Measurements from ENCODE around the gene AUP1.
"Not testable (repeated sequence)": the region's sequence is repeated elsewhere in the genome, so short reads cannot be mapped to it uniquely, and the experiment has no call there.

Gene AUP1, protein sequence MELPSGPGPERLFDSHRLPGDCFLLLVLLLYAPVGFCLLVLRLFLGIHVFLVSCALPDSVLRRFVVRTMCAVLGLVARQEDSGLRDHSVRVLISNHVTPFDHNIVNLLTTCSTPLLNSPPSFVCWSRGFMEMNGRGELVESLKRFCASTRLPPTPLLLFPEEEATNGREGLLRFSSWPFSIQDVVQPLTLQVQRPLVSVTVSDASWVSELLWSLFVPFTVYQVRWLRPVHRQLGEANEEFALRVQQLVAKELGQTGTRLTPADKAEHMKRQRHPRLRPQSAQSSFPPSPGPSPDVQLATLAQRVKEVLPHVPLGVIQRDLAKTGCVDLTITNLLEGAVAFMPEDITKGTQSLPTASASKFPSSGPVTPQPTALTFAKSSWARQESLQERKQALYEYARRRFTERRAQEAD

DNA sequence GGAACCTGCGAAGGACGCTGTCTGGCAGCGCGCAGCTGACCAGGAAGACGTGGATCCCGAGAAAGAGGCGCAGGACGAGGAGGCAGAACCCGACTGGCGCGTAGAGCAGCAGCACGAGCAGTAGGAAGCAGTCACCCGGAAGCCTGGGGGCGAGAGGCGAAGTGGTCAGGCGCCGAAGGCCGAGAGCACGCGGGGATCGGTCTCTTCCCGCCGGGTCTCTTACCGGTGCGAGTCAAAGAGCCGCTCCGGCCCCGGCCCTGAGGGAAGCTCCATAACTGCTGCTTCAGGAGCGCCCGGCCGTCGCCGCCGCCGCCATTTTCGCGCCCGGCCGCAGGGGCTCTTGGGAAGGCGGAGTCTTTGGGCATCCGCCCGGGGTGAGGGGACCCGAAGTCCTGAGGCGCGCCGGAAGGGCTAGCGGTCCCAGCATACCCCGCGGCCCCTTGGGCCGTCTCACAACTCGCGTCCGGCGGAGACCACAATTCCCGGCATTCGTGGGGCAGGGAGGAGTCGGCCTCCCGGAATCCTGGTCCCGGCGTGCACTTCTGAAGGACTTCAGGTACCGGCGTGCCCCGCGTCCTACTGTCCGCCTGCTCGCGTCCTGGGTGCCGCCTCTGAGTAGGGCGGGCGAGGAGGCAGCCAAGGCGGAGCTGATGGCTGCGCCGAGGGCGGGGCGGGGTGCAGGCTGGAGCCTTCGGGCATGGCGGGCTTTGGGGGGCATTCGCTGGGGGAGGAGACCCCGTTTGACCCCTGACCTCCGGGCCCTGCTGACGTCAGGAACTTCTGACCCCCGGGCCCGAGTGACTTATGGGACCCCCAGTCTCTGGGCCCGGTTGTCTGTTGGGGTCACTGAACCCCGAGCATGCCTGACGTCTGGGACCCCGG, at the start of gene AUP1, which contains the start of gene HTRA2:
Gene AUP1, minus strand, starts transcription at position 350 of the 882 bp plus-strand sequence. Its CDS starts 77 bp downstream, at position 273.
Gene HTRA2, plus strand, starts transcription at position 577 of the 882 bp plus-strand sequence. Its CDS starts 74 bp downstream, at position 651.
- peak; percentile 98 for DNase-seq

DNA sequence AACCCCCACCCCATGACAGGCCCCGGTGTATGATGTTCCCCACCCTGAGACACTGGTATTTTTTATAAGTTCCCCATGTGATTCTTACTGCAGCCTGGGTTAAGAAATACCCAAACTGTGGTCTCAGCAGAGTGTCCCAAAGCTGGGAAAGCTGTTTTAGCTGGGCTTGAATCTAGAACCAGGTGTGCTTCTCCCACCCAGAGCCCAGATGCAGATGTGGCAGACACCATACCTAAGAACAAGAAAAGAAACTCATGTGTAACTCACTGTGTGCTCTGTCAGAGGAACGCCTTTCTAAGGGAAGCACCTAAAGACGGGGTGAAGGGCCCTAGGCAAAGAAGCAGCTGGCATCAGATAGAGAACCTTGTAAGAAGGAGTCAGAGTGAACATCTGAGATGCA, 48.9 kb upstream of the AUP1 start:
- DNase-seq = no peak

DNA sequence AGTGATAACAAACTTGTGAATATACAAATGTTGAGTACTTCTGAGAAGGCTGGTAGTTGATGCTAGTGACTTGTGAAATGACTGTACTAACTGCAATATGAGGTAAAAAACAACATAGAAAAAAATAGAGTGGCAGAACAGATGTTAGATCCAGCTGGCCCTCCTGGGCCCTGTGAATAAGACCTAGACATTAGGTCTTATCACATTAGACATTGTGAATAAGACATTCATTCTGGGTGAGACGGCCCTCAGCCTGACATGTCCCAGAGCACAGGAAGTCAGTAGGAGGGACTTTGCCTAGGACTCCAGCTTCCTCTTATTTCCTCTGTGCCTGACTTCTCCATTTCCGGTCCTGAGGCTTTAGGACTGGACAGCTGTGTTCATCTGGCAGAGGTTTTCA, 47.9 kb upstream of the AUP1 start:
- no peak for DNase-seq

DNA sequence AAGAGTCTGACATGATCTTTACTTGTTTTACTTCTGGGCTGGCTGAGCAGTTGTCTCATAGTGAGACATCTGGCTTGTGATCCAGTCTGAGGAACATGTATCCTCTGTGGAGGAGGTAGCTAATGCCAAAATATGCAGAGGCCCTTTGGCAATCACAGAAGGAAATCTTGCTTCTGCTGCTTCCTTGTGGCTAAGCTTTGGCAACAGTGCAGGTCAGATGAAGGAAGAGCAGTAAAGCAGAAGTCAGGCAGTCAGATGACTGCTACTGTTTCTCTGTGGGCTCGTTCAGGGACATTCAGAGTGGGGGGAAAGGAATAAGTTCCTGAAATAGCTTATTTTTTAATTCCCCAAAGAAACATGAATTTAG, 47.3 kb upstream of the AUP1 start:
- DNase-seq = no peak

DNA sequence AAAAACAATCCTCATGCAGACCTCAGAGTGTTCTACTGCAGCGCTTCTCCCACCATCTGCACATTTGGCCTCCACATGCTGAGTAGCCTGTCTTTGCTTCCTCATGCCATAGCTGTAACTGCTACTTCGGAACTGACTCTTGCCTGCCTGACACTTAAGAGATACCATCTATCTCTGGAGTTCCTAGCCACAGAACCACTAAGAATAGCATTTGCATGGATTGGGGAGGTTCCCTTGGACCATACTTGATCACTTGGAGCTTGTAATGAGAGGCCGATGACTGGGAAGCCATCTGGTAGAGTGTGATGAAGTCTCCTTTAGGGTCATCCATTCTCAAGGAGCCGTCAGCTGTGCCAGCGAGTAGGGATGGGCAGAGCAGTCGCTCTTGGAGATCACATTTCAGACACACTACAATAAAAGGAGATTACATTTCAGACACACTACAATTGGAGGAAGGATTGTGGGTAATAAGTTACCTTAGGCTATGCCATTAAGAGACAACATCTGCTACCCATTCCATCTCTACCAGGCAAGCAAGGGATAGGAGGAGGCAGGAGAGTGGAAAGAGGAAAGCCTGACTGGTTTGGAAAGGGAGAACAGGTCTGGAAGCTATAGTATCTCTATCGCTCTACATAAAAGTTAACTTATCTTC, 46.8 kb upstream of the AUP1 start:
- DNase-seq = no peak

DNA sequence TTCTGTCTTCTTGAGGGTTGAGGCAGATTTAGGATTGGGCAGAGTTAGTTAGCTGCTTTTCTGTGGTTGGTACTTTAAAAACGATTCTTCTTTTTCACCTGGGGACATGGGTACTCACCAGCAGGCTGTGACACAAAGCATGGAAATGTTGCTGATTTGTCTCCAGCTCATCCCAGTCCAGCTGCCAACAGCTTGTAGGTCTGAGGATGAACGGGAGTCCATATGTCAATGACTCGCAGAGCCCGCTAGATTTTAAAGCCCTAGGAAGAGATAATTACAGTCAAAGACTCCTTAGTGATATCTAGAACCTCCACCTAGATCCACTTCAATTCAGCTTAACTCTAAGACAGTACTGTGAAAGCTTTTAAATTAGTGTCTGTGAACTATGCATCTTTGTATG, 45.8 kb upstream of the AUP1 start:
- DNase-seq = no peak

DNA sequence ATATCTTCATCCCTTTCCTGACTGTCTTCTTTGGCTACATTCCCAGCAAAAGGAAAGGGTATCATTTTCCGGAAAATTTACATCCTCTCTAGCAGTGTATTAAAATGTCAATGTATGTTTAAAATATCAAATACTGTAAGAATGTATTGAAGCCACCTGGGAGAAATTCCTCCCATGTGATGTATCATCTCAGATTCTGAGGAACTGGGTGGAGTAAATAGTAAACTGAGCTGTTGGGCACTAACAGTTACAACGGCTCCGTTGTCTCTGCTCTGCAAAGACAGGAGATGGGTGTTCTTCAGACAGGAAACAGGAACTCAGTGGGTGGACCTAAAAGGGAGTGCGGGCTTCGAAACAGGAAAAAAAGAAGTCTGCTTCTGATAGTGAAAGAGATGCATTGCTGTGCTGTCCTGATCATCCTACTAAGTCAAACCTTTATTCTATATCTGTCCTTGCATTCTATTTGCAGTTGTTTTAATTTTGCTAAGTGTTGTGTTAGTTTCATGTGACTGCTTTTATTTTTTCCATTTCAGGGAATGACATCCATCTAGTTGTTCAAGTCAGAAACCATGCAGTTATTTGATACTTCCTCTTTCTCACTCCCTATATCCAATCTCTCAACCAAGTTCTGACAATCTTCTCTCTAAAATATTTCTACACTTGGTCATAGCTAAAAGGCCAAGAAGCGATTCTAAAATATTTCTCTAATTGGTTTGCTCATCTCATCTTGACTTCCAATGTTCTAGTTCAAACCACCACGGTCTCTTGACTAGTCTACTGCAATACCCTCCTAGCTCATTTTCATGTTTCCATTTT, 44.4 kb upstream of the AUP1 start:
- no peak for DNase-seq

DNA sequence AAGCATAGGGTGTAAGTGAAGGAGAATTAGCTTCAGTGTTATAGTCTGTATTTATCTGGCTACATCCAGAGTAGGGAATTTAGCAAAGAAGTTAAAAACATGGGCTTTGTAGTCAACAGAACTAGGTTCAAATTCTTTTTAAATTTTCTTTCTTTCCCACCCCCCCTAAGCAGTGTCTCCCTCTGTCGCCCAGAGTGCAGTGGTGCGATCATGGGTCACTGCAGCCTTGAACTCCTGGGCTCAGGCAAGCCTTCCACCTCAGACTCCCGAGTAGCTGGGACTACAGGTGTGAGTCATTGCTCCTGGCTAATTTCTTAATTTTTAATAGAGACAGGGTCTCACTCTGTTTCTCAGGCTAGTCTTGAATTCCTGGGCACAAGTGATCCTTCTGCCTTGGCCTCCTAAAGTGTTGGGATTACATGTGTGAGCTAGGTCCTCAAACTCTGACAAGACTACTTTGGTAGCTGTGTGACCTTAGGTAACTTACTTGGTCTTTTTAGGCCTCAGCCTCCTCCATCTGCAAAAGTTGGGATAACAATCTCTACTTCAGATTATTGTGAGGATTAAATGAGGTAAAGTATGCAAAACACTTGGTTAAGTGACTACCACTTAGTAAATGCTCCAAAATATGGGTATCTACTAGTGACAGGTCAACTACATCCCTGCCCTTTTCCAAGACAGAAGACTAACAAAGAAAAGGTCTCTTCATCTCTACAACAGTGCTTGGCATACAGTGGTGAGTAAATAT, 42.8 kb upstream of the AUP1 start:
- DNase-seq = no peak

DNA sequence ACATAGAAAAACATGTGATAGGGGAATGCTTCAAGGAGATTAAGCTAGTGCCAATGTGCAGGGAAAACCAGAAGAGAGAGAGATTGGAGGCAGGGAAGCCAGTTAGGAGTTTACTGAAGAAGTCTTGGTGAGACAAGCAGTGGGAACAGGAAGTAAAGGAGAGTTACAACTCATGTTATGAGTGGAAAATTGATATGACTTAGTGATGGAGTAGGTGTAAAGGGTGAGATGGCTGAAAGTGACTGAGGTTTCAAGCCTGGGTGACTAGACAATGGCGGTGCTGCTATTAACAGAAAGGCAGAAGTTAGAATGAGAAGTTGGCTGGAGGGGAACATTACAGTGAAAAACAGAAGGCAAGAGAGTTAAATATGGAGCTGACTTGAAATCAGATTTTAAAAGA, 41.6 kb upstream of the AUP1 start:
- DNase-seq = no peak

DNA sequence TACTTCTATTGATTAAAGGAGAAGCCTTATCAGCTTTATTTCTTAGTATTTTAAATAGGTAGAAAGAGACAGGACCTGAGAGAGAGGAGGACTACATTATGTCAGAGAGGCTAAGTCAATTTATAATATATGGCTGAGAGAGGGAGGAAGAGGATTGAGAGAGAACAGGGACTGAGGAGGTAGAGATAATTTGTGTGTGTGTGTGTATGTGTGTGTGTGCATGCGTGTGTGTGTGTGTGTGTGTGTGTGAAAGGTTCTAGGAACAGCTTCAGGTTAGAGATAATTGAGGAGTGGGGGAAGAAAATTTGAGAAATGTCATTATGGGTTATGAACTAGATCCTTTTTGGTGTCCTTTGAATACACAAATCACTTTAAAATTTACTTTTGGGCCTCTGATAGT, 40.2 kb upstream of the AUP1 start:
- no peak for DNase-seq

DNA sequence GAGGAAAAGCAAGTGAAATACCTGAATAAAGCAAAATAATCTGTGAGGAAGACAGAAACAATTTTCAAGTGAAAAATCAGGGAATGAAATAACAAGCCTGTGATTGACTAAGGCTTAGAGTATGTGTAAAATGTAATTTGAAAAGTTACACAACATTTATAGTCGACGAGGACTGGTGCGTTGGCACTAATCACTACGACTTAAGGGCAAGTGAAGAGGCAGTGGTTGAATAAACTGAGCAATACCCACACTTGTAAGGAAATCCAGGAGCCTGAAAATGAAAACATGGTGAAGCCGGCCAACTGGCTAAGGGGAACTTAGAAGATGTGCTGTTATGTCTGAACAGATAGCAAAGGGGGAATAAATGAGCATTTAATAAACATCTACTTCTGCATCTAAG, 38.4 kb upstream of the AUP1 start:
- no peak for DNase-seq

DNA sequence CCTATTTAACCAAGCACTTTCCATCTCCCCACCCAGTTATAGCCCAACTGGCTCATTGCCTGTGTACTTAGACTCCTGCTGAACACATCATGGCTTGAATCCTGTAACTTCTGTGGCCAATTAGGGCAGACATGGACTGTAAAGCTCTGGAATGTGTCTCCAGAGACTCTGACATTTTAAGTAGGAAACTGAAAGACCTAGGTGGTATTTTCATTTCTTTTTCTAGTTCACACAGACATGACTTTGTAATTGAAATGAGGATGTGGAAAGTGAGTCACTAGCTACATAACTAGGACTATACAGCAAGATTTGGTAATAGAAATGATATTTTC, 37.2 kb upstream of the AUP1 start:
- DNase-seq = no peak

DNA sequence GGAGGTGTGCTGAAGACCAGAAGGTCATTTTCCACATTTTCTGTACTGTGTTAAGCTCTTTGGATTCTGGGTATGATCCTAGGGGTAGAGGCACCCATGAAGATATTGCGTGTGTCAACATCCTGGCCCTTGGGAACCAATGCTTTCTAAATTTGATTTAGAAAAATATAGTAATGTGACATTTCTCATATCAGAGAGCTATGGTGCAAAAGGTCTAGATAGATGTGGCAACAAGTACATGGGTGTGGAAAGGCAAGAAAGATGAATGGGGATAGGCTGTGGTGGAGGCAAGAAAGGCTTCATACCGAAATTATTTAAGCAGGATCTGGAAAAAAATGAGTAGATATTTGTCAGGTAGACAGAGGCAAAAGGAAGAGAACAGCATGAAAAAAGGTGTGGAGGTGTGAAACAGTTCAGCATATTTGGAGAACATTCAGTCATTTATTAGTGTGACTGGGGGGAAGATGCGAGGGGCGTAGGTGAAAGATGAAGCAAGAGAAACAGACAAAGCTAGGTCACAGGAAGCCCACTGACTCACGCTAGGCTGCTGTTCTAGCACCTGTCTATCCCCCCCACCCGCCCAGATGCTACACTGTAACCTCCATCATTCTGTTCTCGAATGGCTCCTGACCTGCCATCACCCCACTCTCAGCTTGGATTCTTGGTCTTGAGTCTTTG, 36.7 kb upstream of the AUP1 start:
- DNase-seq = no peak

DNA sequence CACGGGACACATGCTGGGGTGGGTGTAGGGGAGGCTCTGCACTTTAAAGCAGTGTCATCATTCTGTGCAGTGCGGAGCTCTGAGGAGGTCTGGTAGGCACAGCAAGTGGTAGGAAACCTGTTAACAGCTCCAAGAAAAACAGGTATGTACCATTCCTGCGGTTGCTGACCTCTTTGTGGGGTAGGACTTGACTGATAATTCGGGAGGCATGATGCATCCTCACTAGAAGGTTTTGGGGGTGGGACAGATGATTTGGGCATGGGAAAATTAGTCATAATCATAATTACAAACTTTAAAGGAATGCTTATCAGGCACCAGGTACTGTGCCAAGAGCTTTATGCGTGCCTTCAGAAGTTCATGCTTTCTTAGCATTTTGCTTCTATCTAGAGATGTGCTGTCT, 34.7 kb upstream of the AUP1 start:
- no peak for DNase-seq

DNA sequence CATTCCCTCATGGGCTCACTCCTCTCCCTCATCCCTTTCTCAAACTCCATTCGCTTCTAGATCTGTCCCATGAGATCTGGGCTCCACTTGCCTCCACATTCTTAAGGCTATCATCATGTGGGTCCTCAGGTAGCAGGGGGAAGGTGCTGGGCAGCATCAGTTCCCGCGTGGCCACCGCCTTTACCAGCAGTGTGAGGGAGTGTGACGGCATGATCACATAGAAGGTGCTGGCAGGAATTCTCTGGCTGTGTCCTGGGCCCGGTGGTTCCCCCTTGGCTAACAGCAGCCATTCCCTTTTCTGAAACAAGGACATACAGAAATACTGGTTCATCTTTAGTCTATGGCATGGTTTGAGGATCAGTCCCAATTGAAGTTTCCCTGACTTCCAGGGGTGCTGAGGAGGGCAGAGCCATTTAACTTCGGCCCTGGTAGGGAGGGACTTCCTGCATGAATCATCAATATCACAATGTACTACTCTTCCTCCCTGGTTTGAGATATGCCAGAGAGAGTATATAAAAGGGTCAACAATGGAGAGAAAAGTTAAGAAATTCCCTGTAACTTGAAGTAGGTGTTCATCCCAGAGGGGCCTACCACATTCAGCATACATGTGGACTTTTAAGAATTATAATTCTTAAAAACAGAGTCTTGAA, 32.7 kb upstream of the AUP1 start:
- no peak for DNase-seq

DNA sequence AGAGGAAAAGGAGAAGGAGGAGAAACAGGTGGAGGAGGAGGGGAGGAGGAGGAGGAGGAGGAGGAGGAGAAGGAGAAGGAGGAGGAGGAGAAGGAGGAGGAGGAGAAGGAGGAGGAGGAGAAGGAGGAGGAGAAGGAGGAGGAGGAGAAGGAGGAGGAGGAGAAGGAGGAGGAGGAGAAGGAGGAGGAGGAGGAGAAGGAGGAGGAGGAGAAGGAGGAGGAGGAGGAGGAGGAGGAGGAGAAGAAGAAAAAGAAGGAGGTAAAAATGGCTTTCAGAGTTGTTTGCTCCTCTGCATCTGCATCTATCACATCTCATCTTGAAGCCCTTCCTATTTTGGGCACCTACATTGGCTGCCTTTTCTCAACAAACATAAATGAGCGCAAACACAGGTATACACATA, 31.5 kb upstream of the AUP1 start:
- not testable (repeated sequence) for DNase-seq

DNA sequence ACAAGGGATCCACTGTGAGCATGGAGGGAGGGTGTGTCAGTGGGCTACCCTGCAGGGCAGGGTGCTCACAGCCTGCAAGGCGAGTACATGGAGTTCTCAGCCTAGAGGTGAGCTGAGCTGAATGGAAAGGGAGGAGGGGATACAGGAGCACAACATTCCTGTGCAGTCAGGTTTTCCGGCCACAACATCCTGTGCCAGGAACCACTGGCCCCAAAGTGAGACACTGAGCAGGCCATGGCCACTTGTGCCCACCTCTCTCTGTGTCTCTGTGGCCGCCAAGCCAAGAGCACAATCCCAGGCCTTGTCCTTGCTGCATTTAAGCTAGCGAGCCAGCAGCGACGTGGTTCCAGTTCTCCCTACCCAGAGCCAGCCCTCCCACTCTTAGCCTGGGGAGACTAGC, 31.1 kb upstream of the AUP1 start:
- DNase-seq = no peak

DNA sequence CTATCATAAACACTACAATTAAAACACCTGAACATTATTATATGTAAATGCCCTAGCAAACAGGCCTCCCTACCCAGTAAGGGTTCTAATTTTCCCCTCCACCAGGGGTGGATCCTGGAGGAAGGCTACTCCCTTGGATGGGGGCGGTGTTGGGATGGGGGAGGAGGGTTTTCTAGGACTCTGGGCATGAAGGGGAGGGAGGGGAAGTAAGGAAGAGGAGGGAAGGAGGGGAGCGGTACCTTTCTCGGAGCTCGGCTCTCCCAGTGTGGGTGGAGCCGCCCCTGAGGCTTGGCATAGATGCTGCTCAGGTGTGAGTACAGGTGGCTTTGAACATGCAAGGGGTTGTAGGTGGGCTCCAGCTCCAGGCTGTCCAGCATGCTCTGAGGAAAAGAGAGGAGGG, 30.4 kb upstream of the AUP1 start:
- peak; percentile 73 for DNase-seq

DNA sequence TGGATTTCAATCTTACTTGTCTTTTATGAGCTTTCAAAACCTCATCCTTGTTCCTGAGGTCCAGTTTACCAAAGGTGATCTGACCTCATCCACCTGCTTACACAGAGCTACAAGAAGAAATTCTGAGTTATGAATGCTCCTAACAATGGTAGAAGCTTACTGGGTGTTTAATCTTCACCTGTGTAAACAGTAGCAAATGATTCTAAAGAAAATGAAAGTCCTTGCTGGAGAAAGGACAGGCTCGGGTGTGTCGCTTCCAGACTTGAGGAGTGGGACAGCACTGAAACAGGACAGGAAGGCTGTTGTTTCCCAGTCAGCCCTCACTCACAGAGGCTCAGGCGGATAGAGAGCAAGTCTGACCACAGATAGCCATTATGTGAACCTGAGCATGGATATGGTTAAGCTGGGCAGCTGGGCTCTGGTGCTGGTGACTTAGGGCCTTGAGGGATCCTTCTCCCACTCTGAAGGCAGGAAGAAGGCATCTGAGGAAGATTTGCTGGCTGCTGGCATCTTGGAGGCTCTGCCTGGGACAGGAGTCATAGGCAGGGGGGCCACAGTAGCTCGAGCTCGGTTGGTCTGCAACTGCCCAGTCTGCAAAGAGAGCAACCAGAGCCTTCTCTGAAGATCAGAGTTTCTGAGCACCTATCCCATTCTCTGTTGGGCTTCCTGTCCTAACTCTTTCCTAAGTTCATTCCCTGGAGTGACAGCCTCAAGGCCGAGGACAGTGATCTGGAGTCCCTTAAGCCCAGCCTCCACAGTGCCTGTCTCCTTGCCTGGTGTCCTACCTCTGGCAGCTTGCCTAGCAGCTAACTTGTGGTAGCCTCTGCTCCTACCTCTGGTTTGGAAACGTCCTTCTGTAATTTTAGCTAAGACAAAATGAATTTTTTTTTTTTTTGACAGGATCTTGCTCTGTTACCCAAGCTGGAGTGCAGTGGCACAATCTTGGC, 29.1 kb upstream of the AUP1 start:
- DNase-seq = no peak

All from COR-L47 (cell line).